ENCODE results near the gene ALDH7A1.

DNA sequence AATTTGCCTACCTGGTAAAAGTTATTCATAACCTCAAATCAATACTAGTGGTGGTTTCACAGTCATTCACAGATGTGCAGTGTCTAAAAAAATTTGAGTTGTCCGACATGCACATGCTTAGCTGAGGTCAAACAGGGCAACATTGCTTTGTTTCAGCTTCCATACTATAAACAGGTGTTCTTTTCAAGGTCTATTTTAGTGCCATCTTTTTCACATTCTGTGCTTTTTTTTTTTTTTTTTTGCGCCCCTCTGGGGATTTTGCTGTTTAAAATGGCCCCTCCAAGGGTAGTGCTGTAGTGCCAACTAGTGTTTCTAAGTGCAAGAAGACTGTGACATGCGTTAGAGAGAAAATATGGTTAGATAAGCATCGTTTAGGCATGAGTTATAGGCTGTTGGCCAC lies 20.3 kb upstream of the ALDH7A1 start:
- TF ChIP-seq POLR2A (IDR thresholded peaks at IDR 0.05; ENCODE audit: low read depth, low read length) (no peak), POLR2AphosphoS5 (IDR thresholded peaks at IDR 0.05; ENCODE audit: low read depth, low read length) (no peak)

Measured in GM12892 (cell line).